Uterine smooth muscle cell (primary cell): Measurements from ENCODE around the gene HNRNPF. TPM values are rescaled to one million over a fixed set of nuclear protein-coding genes. Genes with fewer than 3 reads are reported as not detected.

Experiments used
- total RNA-seq: library from RNA; depleted of rRNA; stranded (reverse); fragments of >200 nt; gene quantifications from 2 replicates; pipeline ENCODE4 v1.2.3, GENCODE V29; 2014

The HNRNPF gene
- total RNA-seq, result 240 and 367 TPM in 2 replicates

GRCh38 chr10:43408710-43409384 is at the start of gene HNRNPF:
TSS of gene HNRNPF (minus strand) at chr10:43409186. CDS start at chr10:43387884, 21,302 bp downstream.

GRCh38 chr10:43436291-43437140 is 27.5 kb upstream of the HNRNPF start, which contains the start of gene ZNF487:
TSS of gene ZNF487 (plus strand) at chr10:43437111. CDS start at chr10:43475814, 38,703 bp downstream.

GRCh38 chr10:43371418-43371817 is 37.6 kb downstream of the HNRNPF start, which contains the start of gene FXYD4:
TSS of gene FXYD4 (plus strand) at chr10:43371636. CDS start at chr10:43373747, 2,111 bp downstream.

Other genes with a start within 250 kb of the HNRNPF start
- gene RASGEF1A, start 142.1 kb downstream of the HNRNPF start, total RNA-seq, result 1.3 and 3.0 TPM in 2 replicates
- gene FXYD4, start 37.5 kb downstream of the HNRNPF start, total RNA-seq, result not detected in 2 replicates
- gene ZNF487, start 27.9 kb upstream of the HNRNPF start, total RNA-seq, result 5.2 and 5.5 TPM in 2 replicates
- 8.9 and 9.8 TPM in 2 replicates for gene ZNF239, start 165.4 kb upstream of the HNRNPF start, total RNA-seq
- gene ZNF485, start 197.3 kb upstream of the HNRNPF start, total RNA-seq, result 3.0 and 3.9 TPM in 2 replicates
- 20.6 and 29.9 TPM in 2 replicates for gene ZNF32, start 239.7 kb upstream of the HNRNPF start, total RNA-seq